Neural cell (in vitro differentiated cells): ENCODE data around the gene UNC79. TPM values are rescaled to one million over a fixed set of nuclear protein-coding genes. Genes with fewer than 3 reads are reported as not detected.

ENCODE experiments used
- H2AFZ ChIP-seq: fragments of 200-600, 300-800 bp; sonication (generic), shearing (Covaris generic); 2 replicates; pipeline ENCODE4 v1.6.0; 2014; ENCODE audit warnings: low read depth, mild to moderate bottlenecking, antibody characterized with exemption, low read length, moderate library complexity
- H3F3A ChIP-seq: fragments of 200-600 bp; shearing (Covaris generic); 2 replicates; pipeline ENCODE4 v1.6.1; 2016; ENCODE audit warnings: mild to moderate bottlenecking, moderate library complexity, mixed read lengths, antibody characterized with exemption, low read length; ENCODE audit not compliant: insufficient read depth, poor library complexity, severe bottlenecking
- H3K27ac ChIP-seq: fragments of 200-600, 300-800 bp; sonication (generic), shearing (Covaris generic); 2 replicates; pipeline ENCODE4 v1.5.1; 2014; ENCODE audit warnings: mild to moderate bottlenecking, low read length, moderate library complexity
- H3K27me3 ChIP-seq: fragments of 300-800, 200-600 bp; sonication (generic), shearing (Covaris generic); 2 replicates; pipeline ENCODE4 v1.6.0; 2014; ENCODE audit warnings: mild to moderate bottlenecking, low read depth, low read length, moderate library complexity; ENCODE audit not compliant: insufficient read depth
- H3K36me3 ChIP-seq: fragments of 300-800, 200-600 bp; sonication (generic), shearing (Covaris generic); 2 replicates; pipeline ENCODE4 v1.5.1; 2014; ENCODE audit warnings: mild to moderate bottlenecking, antibody characterized with exemption, low read length, moderate library complexity; ENCODE audit not compliant: insufficient read depth
- H3K4me2 ChIP-seq: fragments of 300-800, 200-600 bp; sonication (generic), shearing (Covaris generic); 2 replicates; pipeline ENCODE4 v1.6.0; 2014; ENCODE audit warnings: mild to moderate bottlenecking, low read length
- H3K4me3 ChIP-seq: fragments of 300-800, 200-600 bp; sonication (generic), shearing (Covaris generic); 2 replicates; pipeline ENCODE4 v1.5.1; 2014; ENCODE audit warnings: mild to moderate bottlenecking, low read length, moderate library complexity
- H3K79me2 ChIP-seq: fragments of 200-600 bp; shearing (Covaris generic); replicated peaks from 2 replicates; pipeline ENCODE4 v1.6.0; 2014; ENCODE audit warnings: mild to moderate bottlenecking, low read length, moderate library complexity; ENCODE audit not compliant: insufficient read depth
- H3K9ac ChIP-seq: fragments of 300-800, 200-600 bp; sonication (generic), shearing (Covaris generic); 2 replicates; pipeline ENCODE4 v1.6.1; 2016; ENCODE audit warnings: mild to moderate bottlenecking, low read length, mixed read lengths
- H3K9me2 ChIP-seq: fragments of 200-600 bp; shearing (Covaris generic); 2 replicates; pipeline ENCODE4 v1.6.1; 2016; ENCODE audit warnings: mild to moderate bottlenecking, low read length, mixed read lengths; ENCODE audit not compliant: insufficient read depth
- H3K9me3 ChIP-seq: fragments of 200-600, 300-800 bp; sonication (generic), shearing (Covaris generic); 2 replicates; pipeline ENCODE4 v1.6.1; 2016; ENCODE audit warnings: mild to moderate bottlenecking, mixed run types, low read length, moderate library complexity, mixed read lengths
- H4K20me1 ChIP-seq: fragments of 200-600 bp; shearing (Covaris generic); 2 replicates; pipeline ENCODE4 v1.6.1; 2016; ENCODE audit warnings: mild to moderate bottlenecking, mixed run types; ENCODE audit not compliant: insufficient read depth
- EP300 ChIP-seq: fragments of 450-650 bp; conservative IDR thresholded peaks from 2 replicates; pipeline ENCODE4 v1.6.1; 2014; ENCODE audit warnings: antibody characterized with exemption, mild to moderate bottlenecking, moderate library complexity; ENCODE audit not compliant: poor library complexity, severe bottlenecking
- EZH2 ChIP-seq: fragments of 200-600, 300-800 bp; shearing (Covaris generic), sonication (generic); IDR thresholded peaks from 2 replicates; pipeline ENCODE4 v1.6.1; 2014; ENCODE audit warnings: antibody characterized with exemption, low read length, borderline replicate concordance, mild to moderate bottlenecking; ENCODE audit not compliant: insufficient read depth, poor library complexity, severe bottlenecking
- MXI1 ChIP-seq: fragments of 450-650 bp; conservative IDR thresholded peaks from 2 replicates; pipeline ENCODE4 v1.6.1; 2014; ENCODE audit warnings: antibody characterized with exemption, mild to moderate bottlenecking; ENCODE audit not compliant: poor library complexity, severe bottlenecking
- POLR2AphosphoS5 ChIP-seq: IDR thresholded peaks from 2 replicates; pipeline ENCODE4 v1.6.1; 2012
- RAD21 ChIP-seq: fragments of 450-650 bp; conservative IDR thresholded peaks from 2 replicates; pipeline ENCODE4 v1.6.1; 2014; ENCODE audit warnings: antibody characterized with exemption, mild to moderate bottlenecking, moderate library complexity
- SMC3 ChIP-seq: fragments of 450-650 bp; conservative IDR thresholded peaks from 2 replicates; pipeline ENCODE4 v1.6.1; 2014; ENCODE audit warnings: antibody characterized with exemption, mild to moderate bottlenecking, moderate library complexity; ENCODE audit not compliant: poor library complexity
- TAF1 ChIP-seq: IDR thresholded peaks from 2 replicates; pipeline ENCODE4 v1.6.1; 2012; ENCODE audit warnings: low read depth
- polyA plus RNA-seq: library from polyadenylated mRNA; depleted of rRNA; stranded (reverse); fragments of >200 nt; gene quantifications from 2 replicates; pipeline ENCODE4 v1.2.3, GENCODE V29; 2014
- TF ChIP-seq, protein P1 (sequence below): IDR thresholded peaks from 2 replicates; pipeline ENCODE4 v1.6.1; 2012; ENCODE audit warnings: borderline replicate concordance
- TF ChIP-seq, protein P2 (sequence below): fragments of 450-650 bp; IDR thresholded peaks from 2 replicates; pipeline ENCODE4 v1.5.1; 2014; ENCODE audit warnings: antibody characterized with exemption, mild to moderate bottlenecking, moderate library complexity; ENCODE audit not compliant: poor library complexity, severe bottlenecking

Gene UNC79
- polyA plus RNA-seq, 1 donor from 2014 or later: 22.6 TPM

DNA sequence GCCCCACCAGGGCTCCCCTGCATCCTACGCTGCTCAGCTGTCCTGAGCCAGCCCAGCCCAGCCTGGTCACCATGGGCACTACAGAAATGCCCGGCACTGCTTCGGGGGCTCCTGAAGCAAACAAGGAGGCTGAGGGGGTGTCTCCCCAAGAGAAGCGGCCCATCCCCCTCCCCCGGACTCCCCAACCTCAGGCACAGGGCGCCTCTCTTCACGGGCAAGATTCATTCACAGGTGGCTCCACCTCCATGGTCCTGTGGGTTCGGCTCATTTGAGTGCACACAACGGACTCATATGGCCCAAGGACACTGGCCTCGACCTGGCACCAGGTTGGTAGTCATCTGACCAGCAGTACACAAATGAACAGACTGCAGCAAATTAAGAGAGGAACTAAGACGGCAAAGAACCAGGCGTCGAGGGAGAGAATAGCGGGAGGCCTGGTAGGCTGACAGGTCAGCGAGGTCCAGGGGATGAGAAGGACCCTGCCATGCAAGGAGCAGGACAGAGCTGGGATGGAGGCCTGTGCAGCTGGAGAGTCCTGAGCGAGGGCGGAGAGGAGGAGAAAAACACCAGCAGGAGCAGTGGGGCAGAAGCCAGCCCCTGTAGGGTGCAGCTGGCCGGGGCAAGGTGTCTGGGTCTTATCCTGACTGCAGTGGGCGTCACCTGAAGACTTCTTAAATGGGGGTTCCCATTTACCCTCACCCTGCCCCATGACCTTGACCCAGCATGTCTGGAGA is 297.3 kb downstream of the UNC79 start:
- no peaks in the 10 kb centered on the region for H3K9me2 ChIP-seq
- no peak for TF ChIP-seq TAF1
- TF ChIP-seq RAD21: no peak
- TF ChIP-seq, protein P1, sequence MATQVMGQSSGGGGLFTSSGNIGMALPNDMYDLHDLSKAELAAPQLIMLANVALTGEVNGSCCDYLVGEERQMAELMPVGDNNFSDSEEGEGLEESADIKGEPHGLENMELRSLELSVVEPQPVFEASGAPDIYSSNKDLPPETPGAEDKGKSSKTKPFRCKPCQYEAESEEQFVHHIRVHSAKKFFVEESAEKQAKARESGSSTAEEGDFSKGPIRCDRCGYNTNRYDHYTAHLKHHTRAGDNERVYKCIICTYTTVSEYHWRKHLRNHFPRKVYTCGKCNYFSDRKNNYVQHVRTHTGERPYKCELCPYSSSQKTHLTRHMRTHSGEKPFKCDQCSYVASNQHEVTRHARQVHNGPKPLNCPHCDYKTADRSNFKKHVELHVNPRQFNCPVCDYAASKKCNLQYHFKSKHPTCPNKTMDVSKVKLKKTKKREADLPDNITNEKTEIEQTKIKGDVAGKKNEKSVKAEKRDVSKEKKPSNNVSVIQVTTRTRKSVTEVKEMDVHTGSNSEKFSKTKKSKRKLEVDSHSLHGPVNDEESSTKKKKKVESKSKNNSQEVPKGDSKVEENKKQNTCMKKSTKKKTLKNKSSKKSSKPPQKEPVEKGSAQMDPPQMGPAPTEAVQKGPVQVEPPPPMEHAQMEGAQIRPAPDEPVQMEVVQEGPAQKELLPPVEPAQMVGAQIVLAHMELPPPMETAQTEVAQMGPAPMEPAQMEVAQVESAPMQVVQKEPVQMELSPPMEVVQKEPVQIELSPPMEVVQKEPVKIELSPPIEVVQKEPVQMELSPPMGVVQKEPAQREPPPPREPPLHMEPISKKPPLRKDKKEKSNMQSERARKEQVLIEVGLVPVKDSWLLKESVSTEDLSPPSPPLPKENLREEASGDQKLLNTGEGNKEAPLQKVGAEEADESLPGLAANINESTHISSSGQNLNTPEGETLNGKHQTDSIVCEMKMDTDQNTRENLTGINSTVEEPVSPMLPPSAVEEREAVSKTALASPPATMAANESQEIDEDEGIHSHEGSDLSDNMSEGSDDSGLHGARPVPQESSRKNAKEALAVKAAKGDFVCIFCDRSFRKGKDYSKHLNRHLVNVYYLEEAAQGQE: no peak
- TF ChIP-seq POLR2AphosphoS5: no peak
- no peak for TF ChIP-seq SMC3
- no peak for TF ChIP-seq MXI1
- TF ChIP-seq, protein P2, sequence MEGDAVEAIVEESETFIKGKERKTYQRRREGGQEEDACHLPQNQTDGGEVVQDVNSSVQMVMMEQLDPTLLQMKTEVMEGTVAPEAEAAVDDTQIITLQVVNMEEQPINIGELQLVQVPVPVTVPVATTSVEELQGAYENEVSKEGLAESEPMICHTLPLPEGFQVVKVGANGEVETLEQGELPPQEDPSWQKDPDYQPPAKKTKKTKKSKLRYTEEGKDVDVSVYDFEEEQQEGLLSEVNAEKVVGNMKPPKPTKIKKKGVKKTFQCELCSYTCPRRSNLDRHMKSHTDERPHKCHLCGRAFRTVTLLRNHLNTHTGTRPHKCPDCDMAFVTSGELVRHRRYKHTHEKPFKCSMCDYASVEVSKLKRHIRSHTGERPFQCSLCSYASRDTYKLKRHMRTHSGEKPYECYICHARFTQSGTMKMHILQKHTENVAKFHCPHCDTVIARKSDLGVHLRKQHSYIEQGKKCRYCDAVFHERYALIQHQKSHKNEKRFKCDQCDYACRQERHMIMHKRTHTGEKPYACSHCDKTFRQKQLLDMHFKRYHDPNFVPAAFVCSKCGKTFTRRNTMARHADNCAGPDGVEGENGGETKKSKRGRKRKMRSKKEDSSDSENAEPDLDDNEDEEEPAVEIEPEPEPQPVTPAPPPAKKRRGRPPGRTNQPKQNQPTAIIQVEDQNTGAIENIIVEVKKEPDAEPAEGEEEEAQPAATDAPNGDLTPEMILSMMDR: no peak
- TF ChIP-seq EP300: no peak
- TF ChIP-seq EZH2: no peak
- no peak overlapping the region for H2AFZ ChIP-seq
- no peak overlapping the region for H3K4me2 ChIP-seq
- no peaks in the 10 kb centered on the region for H3K79me2 ChIP-seq
- no peaks in the 10 kb centered on the region for H4K20me1 ChIP-seq
- H3K27me3 ChIP-seq: no peaks in the 10 kb centered on the region
- no peaks in the 10 kb centered on the region for H3F3A ChIP-seq
- no peak overlapping the region for H3K4me3 ChIP-seq
- no peak overlapping the region for H3K9ac ChIP-seq
- no peaks in the 10 kb centered on the region for H3K36me3 ChIP-seq
- H3K27ac ChIP-seq: no peak overlapping the region
- H3K9me3 ChIP-seq: no peaks in the 10 kb centered on the region

DNA sequence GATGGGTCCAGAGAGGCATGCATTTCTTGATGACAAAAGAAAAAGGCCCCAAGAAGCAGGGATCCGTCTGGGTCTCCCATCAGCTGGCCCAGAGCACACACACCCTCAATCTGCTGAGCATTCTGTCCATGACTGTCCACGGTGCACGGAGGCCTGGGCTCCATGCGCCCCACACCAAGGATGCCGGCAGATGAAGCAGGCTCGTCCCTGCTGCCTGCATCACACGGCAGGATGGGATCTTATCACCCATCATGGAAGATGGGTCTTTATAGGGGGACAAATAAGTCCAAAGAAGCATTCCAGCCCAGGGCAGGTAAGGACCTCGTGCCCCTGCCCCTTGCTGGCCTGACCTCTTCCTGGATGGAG is 297.9 kb downstream of the UNC79 start:
- Histone ChIP-seq H3K27ac (no peak overlapping the region), H3K9me3 (no peaks in the 10 kb centered on the region), H4K20me1 (no peaks in the 10 kb centered on the region), H3K27me3 (no peaks in the 10 kb centered on the region), H3K79me2 (no peaks in the 10 kb centered on the region), H3F3A (no peaks in the 10 kb centered on the region), H3K4me2 (no peak overlapping the region), H3K9me2 (no peaks in the 10 kb centered on the region), H3K4me3 (no peak overlapping the region), H3K9ac (no peak overlapping the region), H2AFZ (no peak overlapping the region), H3K36me3 (no peaks in the 10 kb centered on the region)
- no peak for TF ChIP-seq TAF1
- TF ChIP-seq, protein P1: no peak
- TF ChIP-seq, protein P2: no peak
- TF ChIP-seq MXI1: no peak
- no peak for TF ChIP-seq EZH2
- TF ChIP-seq EP300: no peak
- TF ChIP-seq SMC3: no peak
- TF ChIP-seq POLR2AphosphoS5: no peak
- no peak for TF ChIP-seq RAD21
